Measurements from ENCODE around the gene DYSF.

DYSF gene

DNA sequence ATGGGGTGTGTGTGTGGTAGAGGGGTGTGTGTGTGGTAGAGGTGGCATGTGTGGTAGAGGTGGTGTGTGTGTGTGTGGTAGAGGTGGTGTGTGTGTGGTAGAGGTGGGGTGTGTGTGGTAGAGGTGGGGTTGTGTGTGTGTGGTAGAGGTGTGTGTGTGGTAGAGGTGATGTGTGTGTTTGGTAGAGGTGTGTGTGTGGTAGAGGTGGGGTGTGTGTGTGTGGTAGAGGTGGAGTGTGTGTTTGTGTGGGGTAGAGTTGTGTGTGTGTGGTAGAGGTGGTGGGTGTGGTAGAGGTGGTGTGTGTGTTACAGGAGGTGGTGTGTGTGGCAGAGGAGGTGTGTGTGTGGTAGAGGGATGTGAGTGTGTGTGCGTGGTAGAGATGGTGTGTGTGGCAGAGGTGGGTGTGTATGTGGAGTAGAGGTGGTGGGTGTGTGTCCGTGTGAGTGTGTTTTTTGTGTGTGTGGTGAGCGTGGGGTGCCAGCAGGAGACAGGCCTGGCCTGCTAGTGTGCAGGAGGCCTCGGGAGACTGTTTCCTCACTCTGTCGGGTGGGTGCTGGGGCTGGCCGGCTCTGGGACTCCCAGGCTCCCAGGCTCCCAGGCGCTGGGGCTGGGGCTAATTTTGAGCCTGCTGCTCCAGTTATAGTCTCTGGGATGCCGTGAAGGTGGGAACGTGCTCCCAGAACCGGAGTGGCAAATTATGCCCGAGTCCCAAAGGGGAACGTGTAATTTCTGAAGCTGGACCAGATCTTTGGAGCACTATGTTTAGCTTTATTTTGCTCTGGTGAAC, 165.2 kb downstream of the DYSF start:
- Histone ChIP-seq H3K27ac (no peak overlapping the region), H3K4me3 (no peak overlapping the region)

DNA sequence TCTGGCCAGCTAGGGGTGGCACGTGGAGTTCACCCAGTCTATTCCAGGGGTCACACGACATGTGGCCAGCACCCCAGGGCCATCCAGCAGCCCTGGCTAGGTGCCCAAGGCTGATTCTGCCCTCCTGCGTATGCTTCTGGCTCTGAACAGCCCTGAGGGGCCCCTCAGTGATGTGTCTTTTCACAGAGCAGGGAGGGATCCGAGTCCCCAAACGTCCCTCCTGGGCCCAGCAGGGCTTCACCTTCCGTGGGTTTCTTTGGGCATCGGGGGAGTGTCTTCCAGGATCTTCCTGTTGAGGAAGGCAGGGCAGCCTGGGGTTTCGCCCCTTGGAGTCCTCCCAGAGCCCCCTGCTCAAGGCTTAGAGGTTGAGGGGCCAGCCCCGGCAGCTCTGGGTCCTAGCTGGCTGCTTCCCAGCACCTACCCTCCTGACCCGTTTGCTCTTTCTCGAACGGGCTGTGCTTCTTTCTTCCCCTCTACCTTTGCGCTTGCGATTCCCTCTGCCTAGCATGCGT, 165.9 kb downstream of the DYSF start:
- Histone ChIP-seq H3K27ac (no peak overlapping the region), H3K4me3 (no peak overlapping the region)

DNA sequence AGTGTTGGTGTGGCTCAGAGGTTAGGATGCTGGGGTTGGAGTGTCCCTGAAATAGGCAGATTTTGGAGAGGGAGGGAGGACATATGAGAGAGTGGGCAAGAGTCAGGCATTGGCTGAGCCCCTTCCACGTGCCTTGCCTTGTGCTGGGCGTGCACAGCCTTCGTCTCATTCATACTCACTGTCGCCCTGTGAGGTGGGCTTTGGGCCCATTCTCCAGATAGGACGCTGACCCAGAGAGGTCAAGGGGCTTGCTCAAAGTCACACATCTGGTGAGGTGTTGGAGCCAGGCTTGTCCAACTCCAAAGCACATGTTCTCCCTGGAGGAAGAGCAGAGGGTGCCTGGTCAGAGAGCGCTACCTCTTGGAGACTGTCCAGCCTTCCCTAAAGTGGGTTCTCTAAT, 166.8 kb downstream of the DYSF start:
- H3K27ac ChIP-seq = no peak overlapping the region
- no peak overlapping the region for H3K4me3 ChIP-seq

DNA sequence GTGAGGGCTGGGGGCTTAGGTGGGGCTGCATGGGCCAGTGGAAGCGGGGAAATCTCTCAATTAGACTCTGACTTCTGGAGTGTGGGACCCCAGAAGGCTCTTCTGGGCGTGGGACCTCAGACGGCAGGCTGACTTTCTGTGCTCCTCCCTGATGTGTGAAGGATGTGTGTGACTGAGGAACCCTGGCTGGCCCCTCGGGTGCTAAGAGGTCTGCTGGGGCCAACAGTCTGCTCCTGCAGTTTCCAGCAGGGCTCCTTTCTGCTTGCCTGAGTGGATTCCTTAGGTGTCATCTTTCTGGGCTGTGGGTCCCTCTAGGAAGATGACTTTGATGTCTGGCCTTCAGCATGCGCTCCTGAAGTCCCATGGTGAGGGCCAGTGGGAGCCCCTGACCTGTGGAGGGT, 167.5 kb downstream of the DYSF start:
- Histone ChIP-seq H3K4me3 (no peak overlapping the region), H3K27ac (no peak overlapping the region)

DNA sequence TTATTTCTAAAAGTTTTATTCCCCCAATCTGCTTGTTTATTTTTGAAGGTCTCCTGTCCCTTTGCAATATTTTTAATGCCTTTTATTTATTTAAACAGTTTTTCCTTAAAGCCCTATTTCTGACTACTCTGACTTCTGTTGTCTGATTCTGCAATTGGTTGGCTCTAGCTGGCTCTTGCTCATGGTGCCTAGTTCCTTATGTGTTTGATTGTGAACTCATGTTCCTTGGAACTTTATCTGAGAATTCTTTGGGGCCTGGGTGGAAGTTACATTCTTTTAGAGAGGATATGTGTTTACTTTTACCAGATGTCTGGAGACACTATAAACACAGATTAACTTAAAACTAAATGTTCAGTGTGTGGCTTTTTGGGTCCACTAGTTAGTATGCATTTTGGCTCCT, 175.9 kb downstream of the DYSF start:
- Histone ChIP-seq H3K4me3 (no peak overlapping the region), H3K27ac (no peak overlapping the region)

DNA sequence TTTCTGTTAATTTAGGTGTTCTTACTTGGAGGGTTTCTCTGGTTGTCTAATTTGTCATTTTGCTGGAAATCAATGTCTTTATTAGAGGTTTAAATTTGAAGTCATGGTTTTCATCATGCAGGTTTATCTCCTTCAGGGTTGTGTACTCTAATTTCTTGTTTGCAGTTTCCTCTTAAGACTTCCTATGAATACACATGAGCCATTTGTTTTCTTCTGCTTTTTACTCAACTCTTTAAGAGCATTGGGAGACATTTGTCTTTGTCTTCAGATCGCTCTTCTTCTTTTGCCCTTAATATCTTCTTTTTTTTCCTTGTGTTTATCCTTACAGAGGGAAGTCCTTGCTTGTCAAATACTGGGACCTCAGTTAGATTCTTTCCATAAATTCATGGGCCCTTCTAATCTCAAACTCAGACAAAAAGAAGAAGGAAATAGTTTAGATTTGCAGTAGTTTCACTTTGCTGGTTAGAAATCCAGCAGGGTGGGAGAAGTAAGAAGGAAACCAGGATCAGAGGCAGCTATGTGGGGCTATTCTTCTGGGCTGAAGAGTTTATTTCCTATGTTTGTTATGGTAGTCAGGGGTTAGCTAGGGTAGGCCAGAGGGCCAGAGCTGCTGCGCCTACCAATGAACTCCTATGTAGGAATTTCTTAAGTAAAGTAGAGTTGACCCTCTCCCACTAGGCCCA, 176.6 kb downstream of the DYSF start:
- Histone ChIP-seq H3K27ac (peak overlapping the region in 6 of 21 experiments; percentile 5 to 24 (median 14)), H3K4me3 (no peak overlapping the region)

DNA sequence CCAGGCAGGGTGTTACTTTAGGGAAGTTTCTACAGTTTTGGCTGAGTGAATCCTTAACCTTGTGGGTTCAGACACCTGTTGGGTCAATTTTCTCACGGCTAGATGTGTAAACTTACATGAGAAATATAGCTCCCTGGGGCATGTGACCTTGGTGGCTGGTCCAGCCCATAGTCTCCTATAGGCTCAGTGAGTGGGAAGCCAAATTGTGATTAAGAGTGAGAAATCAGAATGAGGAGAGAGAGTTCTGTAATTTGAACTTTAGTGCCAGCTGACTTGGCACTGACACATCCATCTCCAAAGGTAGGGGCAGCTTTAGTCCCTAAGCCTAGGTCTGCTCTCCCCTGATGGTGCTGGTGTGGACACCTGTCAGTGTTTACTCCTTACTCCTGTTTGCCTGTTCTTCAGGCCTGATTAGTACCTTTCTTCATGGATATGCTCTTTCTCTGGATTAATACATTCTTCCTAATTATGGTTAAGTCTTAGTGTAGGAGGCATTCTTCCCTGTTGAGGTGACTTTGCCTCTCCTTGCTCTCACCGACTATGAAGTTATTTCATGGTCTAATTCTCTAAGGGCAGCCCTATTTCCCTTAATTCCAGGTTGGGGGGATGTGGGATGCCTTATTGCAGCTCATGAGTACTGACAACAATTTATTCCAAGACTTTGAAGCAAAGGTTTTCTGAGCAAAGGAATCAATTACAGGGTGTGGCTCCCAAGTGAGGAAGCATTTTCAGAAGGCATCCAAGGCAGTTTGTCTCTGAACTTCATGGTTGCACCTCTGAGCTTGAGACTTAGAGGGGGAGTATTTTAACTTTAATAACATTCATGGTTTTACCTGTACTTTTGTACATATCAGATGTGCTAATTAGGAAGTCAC, 177.3 kb downstream of the DYSF start:
- peak overlapping the region in 7 of 21 experiments; percentile 5 to 35 (median 13) for H3K27ac ChIP-seq
- no peak overlapping the region for H3K4me3 ChIP-seq

DNA sequence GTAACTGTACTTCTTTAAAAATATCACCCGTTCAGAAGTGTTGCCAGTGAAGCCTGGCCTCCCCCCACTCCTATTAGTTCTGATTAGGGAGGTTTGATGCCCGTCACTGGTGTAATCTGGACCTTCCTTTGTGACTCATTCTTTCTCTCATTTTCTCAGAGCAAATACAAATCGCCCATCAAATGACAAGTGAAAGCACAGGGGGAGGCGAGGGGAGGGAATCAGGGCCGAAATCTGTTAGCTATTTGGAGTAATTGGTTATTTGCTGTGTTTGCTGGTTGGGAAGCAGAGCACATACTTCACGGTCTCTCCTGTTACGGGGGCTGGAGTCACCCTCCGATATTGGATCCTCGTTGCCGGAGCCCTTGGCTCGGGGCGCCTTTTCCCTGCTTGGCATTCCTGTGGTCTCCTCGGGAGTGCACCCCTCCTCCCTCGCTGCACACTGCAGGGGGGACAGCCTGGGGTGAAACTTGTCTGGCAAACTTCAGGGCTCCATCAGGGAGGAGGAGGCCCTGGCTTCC, 178.1 kb downstream of the DYSF start:
- Histone ChIP-seq H3K4me3 (no peak overlapping the region), H3K27ac (peak overlapping the region in 7 of 21 experiments; percentile 2 to 76 (median 25))

DNA sequence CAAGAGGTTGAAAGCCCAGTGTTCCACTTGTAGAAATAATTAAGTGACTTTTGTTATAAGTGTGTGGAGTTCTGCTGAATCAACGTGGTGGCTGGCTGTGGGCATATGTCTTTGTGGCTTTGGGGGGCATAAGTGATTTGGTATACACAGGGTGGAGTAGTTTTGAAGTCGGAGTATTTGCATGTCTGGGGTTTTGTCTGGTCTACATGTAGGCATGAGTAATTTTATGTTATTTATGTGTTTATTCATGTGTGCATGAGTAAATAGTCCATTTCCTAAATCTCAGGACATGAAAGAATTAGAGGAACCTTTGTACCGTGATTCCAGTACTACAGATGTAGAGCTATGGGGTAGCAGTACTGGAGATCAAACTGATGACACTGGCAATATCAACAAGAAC, 179.7 kb downstream of the DYSF start:
- H3K4me3 ChIP-seq = no peak overlapping the region
- no peak overlapping the region for H3K27ac ChIP-seq

DNA sequence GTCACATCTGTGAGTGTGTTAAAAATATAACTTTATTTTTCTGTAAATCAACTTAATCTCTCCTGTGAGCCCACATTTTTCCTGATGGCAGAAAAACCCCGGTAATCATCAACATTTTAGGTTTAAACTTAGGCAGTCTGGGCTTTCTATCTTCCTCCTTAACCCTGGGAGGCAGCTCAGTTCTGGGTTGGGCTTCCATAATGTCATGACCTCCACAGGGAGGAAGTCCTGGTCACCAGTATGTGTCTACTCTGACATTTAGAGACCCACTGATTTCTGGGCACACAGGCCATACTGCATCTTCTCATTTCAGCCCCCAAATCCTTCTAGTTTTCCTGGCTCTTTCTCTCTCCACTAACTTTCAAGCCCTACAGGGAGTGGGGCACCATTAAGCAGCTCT, 181.2 kb downstream of the DYSF start:
- Histone ChIP-seq H3K27ac (no peak overlapping the region), H3K4me3 (no peak overlapping the region)

DNA sequence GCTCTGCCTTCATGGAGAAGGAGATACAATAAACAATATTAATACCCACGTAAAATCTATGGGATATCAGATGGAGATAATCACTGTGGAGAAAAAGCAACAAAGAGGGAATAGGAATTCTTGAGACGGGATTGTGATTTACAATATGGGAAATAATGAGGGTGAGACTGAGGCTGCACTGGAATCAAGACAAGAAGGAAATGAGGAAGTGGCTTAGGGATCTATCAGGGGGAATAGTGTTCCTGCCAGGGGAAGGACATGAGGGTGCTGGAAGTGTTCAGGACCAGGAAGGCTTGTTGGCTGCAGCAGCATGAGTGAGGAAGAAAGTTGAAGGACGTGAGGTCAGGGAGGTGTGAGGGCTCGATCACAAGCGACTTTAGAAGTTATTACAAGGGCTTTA, 182.4 kb downstream of the DYSF start:
- Histone ChIP-seq H3K27ac (no peak overlapping the region), H3K4me3 (no peak overlapping the region)

DNA sequence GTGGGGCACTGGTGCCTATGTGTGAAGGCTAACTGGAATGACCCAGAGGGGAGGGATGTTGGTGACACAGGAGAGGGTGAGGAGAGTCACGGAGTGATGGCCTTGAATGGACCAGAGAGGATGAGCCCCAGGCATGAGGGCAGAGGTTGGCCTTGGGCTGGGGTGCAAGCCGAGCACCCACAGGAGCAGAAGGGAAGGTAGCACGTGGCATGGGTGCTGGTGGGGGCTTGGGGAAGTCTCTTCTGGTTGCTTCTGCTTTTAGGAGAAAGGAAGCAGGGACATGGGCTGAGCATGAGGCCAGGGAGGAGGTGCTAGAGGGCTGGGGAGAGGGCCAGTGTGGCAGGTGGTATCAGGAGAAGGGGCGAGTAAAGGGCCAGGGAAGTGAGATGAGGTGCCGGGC, 183.8 kb downstream of the DYSF start:
- Histone ChIP-seq H3K4me3 (no peak overlapping the region), H3K27ac (no peak overlapping the region)

DNA sequence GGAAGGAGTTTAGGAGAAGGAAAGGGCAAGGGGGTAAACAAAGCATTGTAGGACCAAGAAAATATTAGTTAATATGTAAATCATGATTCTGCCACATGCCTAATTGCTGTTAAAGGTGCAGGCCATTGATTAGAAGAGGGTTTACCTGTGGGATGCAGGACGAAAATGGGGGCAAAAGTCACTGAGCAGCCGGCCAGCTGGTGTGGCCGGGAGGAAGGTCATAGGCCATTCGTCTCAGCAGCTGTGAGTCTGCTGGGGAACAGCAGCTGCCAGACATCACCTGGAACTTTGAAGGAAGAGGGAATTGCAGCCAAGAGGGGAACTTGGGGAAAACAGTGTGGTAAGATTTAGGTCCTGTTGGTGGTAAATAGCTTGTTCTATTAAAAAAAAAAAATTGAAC, 184.4 kb downstream of the DYSF start:
- no peak overlapping the region for H3K27ac ChIP-seq

DNA sequence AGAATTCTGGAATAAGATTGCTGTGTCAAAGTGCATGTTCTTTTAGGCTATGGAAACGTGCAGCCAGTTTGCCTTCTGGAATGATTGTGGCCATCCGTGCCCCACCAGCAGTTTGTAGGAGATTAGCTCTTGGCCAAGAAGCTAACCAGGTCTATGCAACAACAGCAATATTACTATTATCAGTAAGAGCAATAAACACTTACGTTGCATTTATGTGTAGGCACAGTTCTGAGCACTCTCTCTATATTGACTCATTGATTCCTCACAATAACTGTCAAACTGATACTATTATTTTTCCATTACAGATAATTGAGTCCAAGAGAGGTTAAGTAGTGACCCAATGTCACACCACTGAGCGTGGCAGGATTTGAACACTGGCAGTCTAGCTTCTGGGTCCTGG, 186.4 kb downstream of the DYSF start:
- no peak overlapping the region for H3K4me3 ChIP-seq
- H3K27ac ChIP-seq = no peak overlapping the region

More for the DNA sequence above, 184.4 kb downstream of the DYSF start:
- H3K4me3 ChIP-seq = no peak overlapping the region

DNA sequence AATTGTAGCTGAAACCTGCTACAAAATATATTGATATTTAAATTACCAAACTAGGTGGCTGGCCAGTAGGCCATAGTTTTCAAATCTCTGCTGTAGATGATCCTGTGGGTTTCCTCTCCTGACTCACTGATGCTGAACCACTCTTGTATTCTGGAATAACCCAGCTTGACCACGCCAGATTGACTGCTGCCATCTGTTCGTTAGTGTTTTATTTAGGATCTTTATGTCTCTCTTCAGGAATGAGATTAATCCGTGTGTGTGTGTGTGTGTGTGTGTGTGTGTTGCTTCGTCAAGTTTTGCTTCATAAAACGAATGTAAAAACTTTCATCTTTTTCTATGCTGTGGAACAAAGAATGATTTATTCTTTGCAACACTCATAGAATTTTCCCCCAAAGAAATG, 187.1 kb downstream of the DYSF start:
- Histone ChIP-seq H3K4me3 (no peak overlapping the region), H3K27ac (no peak overlapping the region)

DNA sequence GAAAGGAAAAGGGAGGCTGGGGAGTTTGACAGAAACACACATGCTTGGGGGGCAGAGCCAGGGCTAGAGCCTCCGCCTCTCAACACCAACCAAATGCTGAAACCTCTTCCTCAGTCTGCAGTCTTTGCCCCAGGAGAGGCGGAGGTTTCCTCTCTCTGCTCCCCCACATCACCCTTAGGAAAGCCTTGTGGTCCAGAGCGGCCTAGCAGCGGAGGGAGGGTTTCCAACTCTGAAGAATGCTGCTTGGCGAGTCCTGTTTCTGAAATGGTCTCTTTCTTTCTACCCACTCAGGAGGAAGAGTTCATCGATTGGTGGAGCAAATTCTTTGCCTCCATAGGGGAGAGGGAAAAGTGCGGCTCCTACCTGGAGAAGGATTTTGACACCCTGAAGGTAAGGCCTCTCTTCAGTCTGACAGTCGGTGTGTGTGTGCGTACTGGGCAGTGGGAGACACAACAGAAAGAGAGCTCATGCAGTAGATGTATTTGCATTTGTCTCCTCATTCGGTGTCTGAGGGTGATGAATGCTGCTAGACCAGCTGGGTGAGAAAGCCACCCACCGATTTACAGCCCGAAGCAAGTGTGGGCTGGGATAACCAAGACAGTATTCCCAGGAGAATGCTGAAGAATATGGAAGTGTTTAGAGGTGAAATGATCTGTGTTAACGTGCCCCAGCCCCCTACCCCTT, 190.5 kb downstream of the DYSF start:
- Histone ChIP-seq H3K27ac (peak overlapping the region in 2 of 21 experiments; percentile 26 to 79), H3K4me3 (no peak overlapping the region)

DNA sequence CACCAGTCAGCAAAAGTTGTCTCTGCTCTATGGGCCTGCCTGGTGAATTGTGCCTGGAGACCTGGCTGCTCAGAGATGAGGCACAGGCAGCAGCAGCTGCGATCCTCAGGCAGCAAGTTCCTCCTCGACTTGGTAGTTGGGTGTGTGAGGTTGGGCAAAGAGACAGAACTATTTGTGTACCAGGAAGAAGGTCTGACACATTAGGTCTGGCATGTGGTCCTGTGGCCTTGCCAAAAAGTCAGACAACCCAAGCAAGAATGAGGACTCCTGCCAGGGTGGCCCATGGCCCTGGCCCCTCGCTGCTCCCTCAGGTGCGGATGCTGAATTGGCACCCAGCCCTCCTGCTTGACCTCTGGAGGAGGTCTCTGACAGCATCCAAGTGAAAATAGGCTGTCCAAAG, 192.7 kb downstream of the DYSF start:
- Histone ChIP-seq H3K27ac (peak overlapping the region in 2 of 21 experiments; percentile 38 to 71), H3K4me3 (no peak overlapping the region)

DNA sequence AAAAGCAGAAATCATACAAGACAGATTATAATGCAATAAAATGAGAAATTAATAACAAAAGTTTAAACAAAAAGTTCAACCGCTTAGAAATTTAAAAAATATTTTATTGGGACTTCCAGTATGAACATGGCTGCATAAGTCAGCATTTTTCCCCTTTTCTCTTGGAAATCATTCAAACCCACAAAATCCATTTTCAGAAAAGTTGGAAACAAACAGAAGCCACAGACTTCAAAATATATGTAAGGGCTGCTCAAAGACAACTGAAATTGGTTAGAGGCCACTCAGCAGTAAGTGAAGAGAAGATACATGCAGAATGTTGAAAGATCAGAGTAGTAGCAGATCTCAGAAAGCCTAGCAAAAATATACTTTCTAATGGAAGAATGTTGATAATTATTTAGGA, 194.0 kb downstream of the DYSF start:
- Histone ChIP-seq H3K4me3 (no peak overlapping the region), H3K27ac (peak overlapping the region in 1 of 21 experiments; percentile 15)

DNA sequence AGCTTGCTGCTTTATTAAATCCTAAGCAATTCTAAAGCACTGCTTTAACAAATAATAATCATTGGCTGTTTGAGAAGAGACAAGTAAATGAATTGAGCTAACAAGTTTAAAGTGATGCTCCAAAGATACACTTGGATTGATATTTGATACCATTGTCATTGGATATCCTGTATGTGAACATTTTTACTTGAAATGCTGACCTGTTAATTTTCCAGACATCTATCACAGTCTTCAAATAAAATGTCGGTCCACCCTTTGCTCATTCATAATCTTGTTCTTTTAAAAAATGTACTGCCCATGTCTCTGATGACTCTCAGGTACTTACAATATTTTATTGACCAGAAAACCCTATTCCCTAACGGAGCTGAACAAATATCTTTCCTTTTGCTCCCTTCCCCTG, 202.1 kb downstream of the DYSF start:
- H3K4me3 ChIP-seq = no peak overlapping the region
- no peak overlapping the region for H3K27ac ChIP-seq
